Measurements from ENCODE around the gene BMX.

BMX gene

DNA sequence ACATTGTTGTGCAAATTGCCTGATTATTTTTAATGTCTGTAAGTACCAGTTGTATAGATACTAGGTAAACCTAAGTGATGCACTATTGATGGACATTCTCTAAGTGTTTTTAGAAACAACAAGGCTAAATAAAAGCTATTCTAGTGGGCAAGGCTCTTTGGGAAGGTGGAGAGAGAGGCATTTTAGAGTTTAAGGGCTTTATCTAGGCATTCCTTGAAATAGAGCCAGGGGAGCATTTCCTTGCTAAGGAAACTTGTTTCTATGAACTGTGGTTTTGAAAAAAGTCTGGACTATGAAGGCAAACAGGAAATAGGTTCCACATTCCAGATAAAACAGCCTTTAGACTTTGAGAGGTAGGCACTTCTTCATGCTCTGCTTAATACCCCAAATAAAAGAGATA is 23.8 kb downstream of the BMX start:
- TF ChIP-seq PPARA (CRISPR knock-in tag; IDR thresholded peaks at IDR 0.05; ENCODE audit: borderline replicate concordance) (no peak), ISL1 (CRISPR knock-in tag; IDR thresholded peaks at IDR 0.05) (peak; percentile 61)

GRCh38 chrX:15525664-15526416 is 25.2 kb downstream of the BMX start:
- TF ChIP-seq ZC3H10 (CRISPR knock-in tag; IDR thresholded peaks at IDR 0.05) (no peak), TOX (CRISPR knock-in tag; IDR thresholded peaks at IDR 0.05; ENCODE audit: borderline replicate concordance) (no peak), OSR1 (CRISPR knock-in tag; IDR thresholded peaks at IDR 0.05) (no peak), BACH2 (CRISPR knock-in tag; IDR thresholded peaks at IDR 0.05; ENCODE audit: borderline replicate concordance) (no peak), RARB (CRISPR knock-in tag; IDR thresholded peaks at IDR 0.05) (no peak), ZNF8 (CRISPR knock-in tag; IDR thresholded peaks at IDR 0.05) (no peak), CSDC2 (CRISPR knock-in tag; IDR thresholded peaks at IDR 0.05) (no peak), ESRRG (CRISPR knock-in tag; IDR thresholded peaks at IDR 0.05) (no peak), ZNF565 (CRISPR knock-in tag; conservative IDR thresholded peaks at IDR 0.05; ENCODE audit: low read depth) (no peak)
- TF ChIP-seq, protein P1, sequence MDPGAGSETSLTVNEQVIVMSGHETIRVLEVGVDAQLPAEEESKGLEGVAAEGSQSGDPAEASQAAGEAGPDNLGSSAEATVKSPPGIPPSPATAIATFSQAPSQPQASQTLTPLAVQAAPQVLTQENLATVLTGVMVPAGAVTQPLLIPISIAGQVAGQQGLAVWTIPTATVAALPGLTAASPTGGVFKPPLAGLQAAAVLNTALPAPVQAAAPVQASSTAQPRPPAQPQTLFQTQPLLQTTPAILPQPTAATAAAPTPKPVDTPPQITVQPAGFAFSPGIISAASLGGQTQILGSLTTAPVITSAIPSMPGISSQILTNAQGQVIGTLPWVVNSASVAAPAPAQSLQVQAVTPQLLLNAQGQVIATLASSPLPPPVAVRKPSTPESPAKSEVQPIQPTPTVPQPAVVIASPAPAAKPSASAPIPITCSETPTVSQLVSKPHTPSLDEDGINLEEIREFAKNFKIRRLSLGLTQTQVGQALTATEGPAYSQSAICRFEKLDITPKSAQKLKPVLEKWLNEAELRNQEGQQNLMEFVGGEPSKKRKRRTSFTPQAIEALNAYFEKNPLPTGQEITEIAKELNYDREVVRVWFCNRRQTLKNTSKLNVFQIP (CRISPR knock-in tag; IDR thresholded peaks at IDR 0.05; ENCODE audit: borderline replicate concordance, low read depth) = no peak
- TF ChIP-seq, protein P2, sequence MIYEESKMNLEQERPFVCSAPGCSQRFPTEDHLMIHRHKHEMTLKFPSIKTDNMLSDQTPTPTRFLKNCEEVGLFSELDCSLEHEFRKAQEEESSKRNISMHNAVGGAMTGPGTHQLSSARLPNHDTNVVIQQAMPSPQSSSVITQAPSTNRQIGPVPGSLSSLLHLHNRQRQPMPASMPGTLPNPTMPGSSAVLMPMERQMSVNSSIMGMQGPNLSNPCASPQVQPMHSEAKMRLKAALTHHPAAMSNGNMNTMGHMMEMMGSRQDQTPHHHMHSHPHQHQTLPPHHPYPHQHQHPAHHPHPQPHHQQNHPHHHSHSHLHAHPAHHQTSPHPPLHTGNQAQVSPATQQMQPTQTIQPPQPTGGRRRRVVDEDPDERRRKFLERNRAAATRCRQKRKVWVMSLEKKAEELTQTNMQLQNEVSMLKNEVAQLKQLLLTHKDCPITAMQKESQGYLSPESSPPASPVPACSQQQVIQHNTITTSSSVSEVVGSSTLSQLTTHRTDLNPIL (CRISPR knock-in tag; IDR thresholded peaks at IDR 0.05; ENCODE audit: low read depth) = no peak
- no peak for ATAC-seq

More for the DNA sequence above, 23.8 kb downstream of the BMX start:
- ATAC-seq = no peak

GRCh38 chrX:15529165-15529564 is 28.6 kb downstream of the BMX start:
- ATAC-seq = no peak
- TF ChIP-seq OSR1 (CRISPR knock-in tag; IDR thresholded peaks at IDR 0.05) = no peak
- no peak for TF ChIP-seq CSDC2 (CRISPR knock-in tag; IDR thresholded peaks at IDR 0.05)
- no peak for TF ChIP-seq TOX (CRISPR knock-in tag; IDR thresholded peaks at IDR 0.05; ENCODE audit: borderline replicate concordance)
- TF ChIP-seq GLIS3 (CRISPR knock-in tag; IDR thresholded peaks at IDR 0.05) = no peak
- TF ChIP-seq SNAI2 (CRISPR knock-in tag; IDR thresholded peaks at IDR 0.05) = no peak
- TF ChIP-seq, protein P1 (CRISPR knock-in tag; IDR thresholded peaks at IDR 0.05; ENCODE audit: borderline replicate concordance, low read depth) = no peak
- no peak for TF ChIP-seq ESRRG (CRISPR knock-in tag; IDR thresholded peaks at IDR 0.05)
- no peak for TF ChIP-seq PATZ1 (CRISPR knock-in tag; IDR thresholded peaks at IDR 0.05; ENCODE audit: borderline replicate concordance)
- TF ChIP-seq ZNF70 (CRISPR knock-in tag; IDR thresholded peaks at IDR 0.05) = no peak
- TF ChIP-seq ZNF8 (CRISPR knock-in tag; IDR thresholded peaks at IDR 0.05) = no peak
- TF ChIP-seq ZFP30 (CRISPR knock-in tag; IDR thresholded peaks at IDR 0.05) = no peak
- no peak for TF ChIP-seq ARNTL (CRISPR knock-in tag; IDR thresholded peaks at IDR 0.05; ENCODE audit: borderline replicate concordance, low read depth)
- TF ChIP-seq TCF4 (CRISPR knock-in tag; IDR thresholded peaks at IDR 0.05; ENCODE audit: borderline replicate concordance) = no peak

GRCh38 chrX:15530318-15530717 is 29.7 kb downstream of the BMX start:
- no peak for ATAC-seq
- TF ChIP-seq ESRRG (CRISPR knock-in tag; IDR thresholded peaks at IDR 0.05) (no peak), ZNF565 (CRISPR knock-in tag; conservative IDR thresholded peaks at IDR 0.05; ENCODE audit: low read depth) (no peak), CSRNP3 (CRISPR knock-in tag; IDR thresholded peaks at IDR 0.05) (no peak), ISL1 (CRISPR knock-in tag; IDR thresholded peaks at IDR 0.05) (no peak), OSR1 (CRISPR knock-in tag; IDR thresholded peaks at IDR 0.05) (no peak), ZFP3 (CRISPR knock-in tag; IDR thresholded peaks at IDR 0.05) (no peak), PATZ1 (CRISPR knock-in tag; IDR thresholded peaks at IDR 0.05; ENCODE audit: borderline replicate concordance) (no peak), ZNF70 (CRISPR knock-in tag; IDR thresholded peaks at IDR 0.05) (no peak), CSDC2 (CRISPR knock-in tag; IDR thresholded peaks at IDR 0.05) (no peak), SNAI2 (CRISPR knock-in tag; IDR thresholded peaks at IDR 0.05) (no peak)
- TF ChIP-seq, protein P3, sequence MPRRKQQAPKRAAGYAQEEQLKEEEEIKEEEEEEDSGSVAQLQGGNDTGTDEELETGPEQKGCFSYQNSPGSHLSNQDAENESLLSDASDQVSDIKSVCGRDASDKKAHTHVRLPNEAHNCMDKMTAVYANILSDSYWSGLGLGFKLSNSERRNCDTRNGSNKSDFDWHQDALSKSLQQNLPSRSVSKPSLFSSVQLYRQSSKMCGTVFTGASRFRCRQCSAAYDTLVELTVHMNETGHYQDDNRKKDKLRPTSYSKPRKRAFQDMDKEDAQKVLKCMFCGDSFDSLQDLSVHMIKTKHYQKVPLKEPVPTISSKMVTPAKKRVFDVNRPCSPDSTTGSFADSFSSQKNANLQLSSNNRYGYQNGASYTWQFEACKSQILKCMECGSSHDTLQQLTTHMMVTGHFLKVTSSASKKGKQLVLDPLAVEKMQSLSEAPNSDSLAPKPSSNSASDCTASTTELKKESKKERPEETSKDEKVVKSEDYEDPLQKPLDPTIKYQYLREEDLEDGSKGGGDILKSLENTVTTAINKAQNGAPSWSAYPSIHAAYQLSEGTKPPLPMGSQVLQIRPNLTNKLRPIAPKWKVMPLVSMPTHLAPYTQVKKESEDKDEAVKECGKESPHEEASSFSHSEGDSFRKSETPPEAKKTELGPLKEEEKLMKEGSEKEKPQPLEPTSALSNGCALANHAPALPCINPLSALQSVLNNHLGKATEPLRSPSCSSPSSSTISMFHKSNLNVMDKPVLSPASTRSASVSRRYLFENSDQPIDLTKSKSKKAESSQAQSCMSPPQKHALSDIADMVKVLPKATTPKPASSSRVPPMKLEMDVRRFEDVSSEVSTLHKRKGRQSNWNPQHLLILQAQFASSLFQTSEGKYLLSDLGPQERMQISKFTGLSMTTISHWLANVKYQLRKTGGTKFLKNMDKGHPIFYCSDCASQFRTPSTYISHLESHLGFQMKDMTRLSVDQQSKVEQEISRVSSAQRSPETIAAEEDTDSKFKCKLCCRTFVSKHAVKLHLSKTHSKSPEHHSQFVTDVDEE (CRISPR knock-in tag; IDR thresholded peaks at IDR 0.05) = no peak

Data from SK-N-SH treated with all-trans-retinoic acid at 6 μM for 48 hours (cell line).